GM18502 (cell line): Measurements from ENCODE around the gene AIF1.

Experiments used
- ATAC-seq: cut with Tn5 transposase; IDR thresholded peaks from one replicate; pipeline ENCODE4 v1.9.1; 2021; ENCODE audit warnings: mild to moderate bottlenecking; ENCODE audit not compliant: unreplicated experiment, poor library complexity

AIF1 gene

GRCh38 chr6:31661262-31662123 lies 46.5 kb downstream of the AIF1 start:
- no peak for ATAC-seq

GRCh38 chr6:31662124-31662723 lies 47.2 kb downstream of the AIF1 start:
- no peak for ATAC-seq

DNA sequence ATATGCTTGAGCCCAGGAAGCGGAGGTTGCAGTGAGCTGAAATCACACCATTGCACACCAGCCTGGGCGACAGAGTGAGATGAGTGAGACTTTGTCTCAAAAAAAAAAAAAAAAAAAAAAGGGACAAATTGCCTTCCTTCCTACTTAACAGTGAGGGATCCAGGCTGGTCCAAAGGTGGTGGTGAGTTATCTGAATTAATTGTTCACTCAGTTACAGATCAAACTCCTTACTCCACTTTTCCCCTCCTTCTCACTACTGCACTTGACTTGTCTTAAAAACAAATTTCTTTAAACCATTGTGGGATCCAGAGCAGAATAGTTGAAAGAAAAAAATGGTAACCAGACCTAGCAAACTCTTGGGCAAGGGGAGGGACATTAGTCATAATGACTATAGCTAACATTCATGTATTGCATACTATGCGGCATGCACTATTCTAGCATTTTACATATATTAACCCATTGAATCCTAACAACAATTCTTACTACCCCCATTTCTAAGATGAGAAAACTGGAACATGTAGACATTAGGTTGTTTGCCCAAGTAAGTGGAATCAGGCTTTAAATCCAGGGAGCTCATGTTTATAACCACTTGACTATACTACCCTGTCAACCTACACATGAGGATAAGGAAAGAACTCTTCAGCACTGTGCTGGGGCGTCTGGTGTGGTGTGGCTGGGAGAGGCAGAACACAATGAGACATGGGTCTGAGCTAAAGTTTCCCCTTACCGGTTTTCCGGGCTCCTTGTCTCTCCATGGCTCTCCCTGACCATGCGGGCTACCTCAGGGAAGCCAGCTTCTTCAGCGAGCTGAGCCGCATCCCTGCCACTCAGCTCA lies 48.3 kb downstream of the AIF1 start:
- no peak for ATAC-seq

DNA sequence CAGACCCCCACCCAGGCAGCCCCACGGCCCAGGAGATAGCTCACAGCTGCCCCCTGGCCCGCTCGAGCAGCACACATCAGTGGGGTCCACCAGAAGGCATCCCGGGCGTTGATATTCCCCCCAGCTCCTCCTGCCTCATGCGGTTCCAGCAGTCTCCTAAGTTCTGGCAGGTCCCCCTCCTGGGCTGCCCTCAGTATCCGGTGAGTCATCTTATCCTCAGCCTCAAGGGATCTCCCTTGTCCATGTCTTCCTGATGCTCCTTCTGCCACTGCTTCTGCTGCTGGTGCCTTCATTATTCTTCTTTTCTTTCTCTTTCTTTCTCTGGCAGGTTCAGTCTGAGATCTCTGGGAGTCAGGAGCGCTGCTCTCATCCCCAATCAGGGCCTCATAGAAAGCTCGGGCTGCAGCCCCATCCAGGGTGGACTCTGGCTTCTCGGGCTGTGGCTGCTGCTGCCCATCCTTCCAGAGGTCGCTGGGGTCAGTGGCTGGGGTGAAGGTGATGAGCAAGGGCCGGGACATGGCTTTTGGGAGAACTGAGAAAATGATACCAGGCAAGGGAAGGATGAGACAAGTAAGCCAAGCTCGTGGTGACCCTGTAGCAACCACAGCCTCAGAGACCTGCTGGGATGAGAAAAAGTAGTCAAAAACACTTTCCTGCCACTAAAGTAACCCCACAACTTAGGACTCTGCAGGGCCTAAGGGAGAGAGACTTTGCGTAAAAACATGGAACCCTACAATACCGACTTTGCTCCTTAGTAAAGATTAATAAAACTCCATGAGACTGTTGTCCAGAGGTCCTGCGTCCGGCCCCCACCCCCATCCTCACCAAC lies 49.1 kb downstream of the AIF1 start:
- ATAC-seq: no peak

DNA sequence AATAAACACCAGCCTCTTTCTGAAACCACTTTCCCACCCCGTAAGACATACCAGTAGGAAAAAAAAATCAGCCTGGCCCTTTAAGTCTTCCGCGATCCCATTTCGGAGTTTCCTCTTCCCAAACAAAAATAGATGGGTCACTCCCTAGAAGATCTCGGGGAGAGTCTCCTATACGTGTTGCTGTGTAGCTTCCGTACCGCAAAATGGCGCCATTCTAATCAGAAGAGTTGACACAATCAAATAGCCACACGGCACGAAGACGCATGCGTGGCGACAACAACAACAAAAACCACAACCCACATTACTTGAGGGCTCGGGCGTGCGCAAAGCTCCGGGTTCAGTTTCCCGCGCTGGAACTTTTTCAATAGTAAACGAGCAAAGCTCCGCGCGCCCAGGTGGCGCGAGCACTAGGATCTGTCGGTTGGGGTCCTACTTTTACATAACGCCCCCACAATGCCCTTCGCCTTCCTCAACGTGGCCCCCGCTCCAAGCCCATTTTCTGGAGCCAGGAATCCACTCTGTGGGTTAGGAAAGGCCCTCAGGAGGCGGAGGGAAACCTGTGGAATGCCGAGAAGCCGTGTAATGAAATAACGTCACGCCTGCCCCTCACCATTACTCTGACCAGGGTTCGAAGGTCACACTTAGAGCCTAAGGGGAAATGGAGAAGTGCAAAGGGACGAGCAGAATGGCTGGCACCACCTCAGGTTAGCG lies 49.9 kb downstream of the AIF1 start, which contains the start of gene GPANK1:
GPANK1 (minus strand) TSS at position 208 of the 711 bp plus-strand sequence. CDS start 519 bp downstream, outside the sequence.
- no peak for ATAC-seq

GRCh38 chr6:31665501-31666336 lies 50.7 kb downstream of the AIF1 start, which contains the start of gene CSNK2B:
CSNK2B (plus strand) TSS chr6:31666080; CDS start chr6:31666832, 752 bp downstream.
- peak; percentile 79 for ATAC-seq

GRCh38 chr6:31666337-31666965 lies 51.4 kb downstream of the AIF1 start:
- ATAC-seq: no peak
